WTC11 (cell line): ENCODE results near the gene GNB5.

ENCODE experiments used
- CREB1 ChIP-seq: sonication (generic); formaldehyde crosslinking; IDR thresholded peaks from 2 replicates; pipeline ENCODE4 v1.8.0; 2023; ENCODE audit warnings: mild to moderate bottlenecking, missing genetic modification reagents
- CTCF ChIP-seq: fragments of 200-600 bp; IDR thresholded peaks from 2 replicates; pipeline ENCODE4 v1.8.0; 2022; ENCODE audit warnings: antibody characterized with exemption
- FOXP1 ChIP-seq: sonication (generic); formaldehyde crosslinking; IDR thresholded peaks from 2 replicates; pipeline ENCODE4 v1.8.0; 2022; ENCODE audit warnings: missing genetic modification reagents, mild to moderate bottlenecking, moderate library complexity, borderline replicate concordance
- HMGXB4 ChIP-seq: sonication (generic); formaldehyde crosslinking; IDR thresholded peaks from 2 replicates; pipeline ENCODE4 v1.8.1; 2023; ENCODE audit warnings: mild to moderate bottlenecking, moderate library complexity, missing genetic modification reagents
- MXD4 ChIP-seq: fragments of 250-450 bp; sonication (Bioruptor Pico); IDR thresholded peaks from 2 replicates; pipeline ENCODE4 v1.8.0; 2021; ENCODE audit warnings: mild to moderate bottlenecking, moderate library complexity, borderline replicate concordance
- NR2C2 ChIP-seq: sonication (generic); formaldehyde crosslinking; IDR thresholded peaks from 2 replicates; pipeline ENCODE4 v1.8.0; 2022; ENCODE audit warnings: mild to moderate bottlenecking, missing genetic modification reagents
- ZBTB21 ChIP-seq: sonication (generic); formaldehyde crosslinking; IDR thresholded peaks from 2 replicates; pipeline ENCODE4 v1.8.1; 2023; ENCODE audit warnings: mild to moderate bottlenecking, missing genetic modification reagents, borderline replicate concordance

GRCh38 chr15:52214553-52214952 is 23.4 kb upstream of the GNB5 start:
- no peak for TF ChIP-seq ZBTB21 (CRISPR knock-in tag)
- TF ChIP-seq HMGXB4 (CRISPR knock-in tag) = no peak
- TF ChIP-seq FOXP1 (CRISPR knock-in tag) = no peak
- TF ChIP-seq CTCF = no peak
- TF ChIP-seq CREB1 = no peak
- no peak for TF ChIP-seq NR2C2 (CRISPR knock-in tag)
- no peak for TF ChIP-seq MXD4
